Natural killer cell (primary cell): ENCODE data around the gene PEX6. TPM values are rescaled to one million over a fixed set of nuclear protein-coding genes. Genes with fewer than 3 reads are reported as not detected.

ENCODE experiments used
- ATAC-seq, 3 donors: fragments of 150-1000 bp in 2 of 3; fragments of 200-7000 bp in 1 of 3; cut with Tn5 transposase; 1 replicate in 1 of 3; 2 replicates in 2 of 3; pipeline ENCODE4 v1.10.0; 2021; ENCODE audit warnings: mild to moderate bottlenecking in 2 of 3, moderate library complexity in 2 of 3
- DNase-seq, 2 donors: peaks; one replicate each; pipeline versions ENCODE4 v3.0.0 to v3.0.0-alpha.2; 2013 to 2021; ENCODE audit warnings: mixed read lengths in 1 of 2
- H3K27ac ChIP-seq: one replicate; pipeline ENCODE4 v1.5.1; 2013; ENCODE audit warnings: mild to moderate bottlenecking, low read length
- H3K27me3 ChIP-seq: one replicate; pipeline ENCODE4 v1.6.1; 2013; ENCODE audit warnings: low read length; ENCODE audit not compliant: control insufficient read depth, insufficient read depth
- H3K36me3 ChIP-seq: one replicate; pipeline ENCODE4 v1.6.1; 2013; ENCODE audit warnings: low read length; ENCODE audit not compliant: control insufficient read depth, insufficient read depth
- H3K4me1 ChIP-seq: one replicate; pipeline ENCODE4 v1.6.1; 2013; ENCODE audit warnings: low read length; ENCODE audit not compliant: control insufficient read depth, insufficient read depth
- H3K4me3 ChIP-seq: one replicate; pipeline ENCODE4 v1.5.1; 2013; ENCODE audit warnings: low read length
- H3K9me3 ChIP-seq: one replicate; pipeline ENCODE4 v1.6.1; 2013; ENCODE audit warnings: low read length; ENCODE audit not compliant: control insufficient read depth, insufficient read depth
- H3K27ac Mint-ChIP-seq, 2 donors: one replicate each; pipeline ENCODE4 v1.8.0; 2022; ENCODE audit warnings: mild to moderate bottlenecking in 2 of 2, mixed read lengths in 2 of 2, moderate library complexity in 1 of 2
- H3K27me3 Mint-ChIP-seq, 2 donors: one replicate each; pipeline ENCODE4 v1.8.0; 2022; ENCODE audit warnings: low read depth in 2 of 2, mixed read lengths in 2 of 2
- H3K36me3 Mint-ChIP-seq: one replicate; pipeline ENCODE4 v1.8.0; 2022; ENCODE audit warnings: mixed read lengths
- H3K4me1 Mint-ChIP-seq, 2 donors: one replicate each; pipeline ENCODE4 v1.8.0; 2022; ENCODE audit warnings: mixed read lengths in 2 of 2
- H3K4me3 Mint-ChIP-seq: one replicate; pipeline ENCODE4 v1.8.0; 2022; ENCODE audit warnings: mild to moderate bottlenecking, moderate library complexity, mixed read lengths
- H3K9me3 Mint-ChIP-seq, 2 donors: one replicate each; pipeline ENCODE4 v1.8.0; 2022; ENCODE audit warnings: mixed read lengths in 2 of 2
- CTCF ChIP-seq: fragments of 200-600 bp; IDR thresholded peaks from one replicate; pipeline ENCODE4 v1.8.0; 2022; ENCODE audit warnings: antibody characterized with exemption
- WGBS: methylation state at CpG from one replicate; pipeline ENCODE4 v1.1.7; 2013; ENCODE audit warnings: missing lambda C conversion rate; ENCODE audit not compliant: insufficient coverage; 5-methylcytosine and 5-hydroxymethylcytosine counted together
- intact Hi-C: fragments of 100-400 bp; cut with micrococcal nuclease; formaldehyde crosslinking; loops from one replicate; pipeline ENCODE4 v1.14.2; 2022
- total RNA-seq, 4 donors: library from RNA; stranded (reverse); fragments of 120-200 nt in 1 of 4; gene quantifications; one replicate each; pipeline versions ENCODE4 v1.2.3 to v1.2.4, GENCODE V29; 2013 to 2022

Gene PEX6
- total RNA-seq, 3 donors from 2014 or later (not counting 1 experiment from before 2014, with no cell fraction given), result 8.2 to 13.6 (median 9.9) TPM

- Mint-ChIP-seq H3K4me3 (no peak overlapping the region), H3K27ac (no peak overlapping the region), H3K9me3 (no peaks in the 10 kb centered on the region), H3K4me1 (no peaks in the 10 kb centered on the region), H3K36me3 (no peaks in the 10 kb centered on the region), H3K27me3 (no peaks in the 10 kb centered on the region)
- Histone ChIP-seq H3K27me3 (no peaks in the 10 kb centered on the region), H3K4me1 (no peaks in the 10 kb centered on the region), H3K27ac (no peak overlapping the region), H3K4me3 (no peak overlapping the region), H3K36me3 (no peaks in the 10 kb centered on the region), H3K9me3 (no peaks in the 10 kb centered on the region)
- DNase-seq (no peak), ATAC-seq (no peak)
- WGBS, result 85% methylated on average over 6 of the region's 6 CpGs
- intact Hi-C loops, result no loop called here
- TF ChIP-seq CTCF, result no peak
Observed at GRCh38 chr6:42921801-42922200, 57.2 kb downstream of the PEX6 start.

GRCh38 chr6:42916288-42916687 is 62.7 kb downstream of the PEX6 start:
- no peak for DNase-seq
- H3K27me3 ChIP-seq, result no peaks in the 10 kb centered on the region
- H3K4me1 ChIP-seq, result no peaks in the 10 kb centered on the region
- no peak overlapping the region for H3K4me3 Mint-ChIP-seq
- 73% methylated on average over 1 of the region's 1 CpG for WGBS
- no peak for TF ChIP-seq CTCF
- H3K36me3 ChIP-seq, result no peaks in the 10 kb centered on the region
- H3K9me3 Mint-ChIP-seq, result no peaks in the 10 kb centered on the region
- no peak overlapping the region for H3K27ac ChIP-seq
- H3K36me3 Mint-ChIP-seq, result no peaks in the 10 kb centered on the region
- H3K27me3 Mint-ChIP-seq, result peaks cover 0 to 4% of the 10 kb centered on the region in 2 donors
- ATAC-seq, result no peak
- H3K4me3 ChIP-seq, result no peak overlapping the region
- H3K9me3 ChIP-seq, result no peaks in the 10 kb centered on the region
- no peak overlapping the region for H3K27ac Mint-ChIP-seq
- intact Hi-C loops, result no loop called here
- H3K4me1 Mint-ChIP-seq, result no peaks in the 10 kb centered on the region

- Mint-ChIP-seq H3K9me3 (no peaks in the 10 kb centered on the region), H3K27me3 (peaks cover 0 to 9% of the 10 kb centered on the region in 2 donors), H3K27ac (no peak within 1 kb of the TSS), H3K4me3 (no peak within 1 kb of the TSS), H3K4me1 (no peaks in the 10 kb centered on the region), H3K36me3 (no peaks in the 10 kb centered on the region)
- H3K4me3 ChIP-seq, result no peak within 1 kb of the TSS
- no peak for TF ChIP-seq CTCF
- intact Hi-C loops, result no loop called here
- H3K36me3 ChIP-seq, result no peaks in the 10 kb centered on the region
- no peaks in the 10 kb centered on the region for H3K27me3 ChIP-seq
- 27% methylated on average over 10 of the region's 10 CpGs for WGBS
- H3K27ac ChIP-seq, result no peak within 1 kb of the TSS
- DNase-seq, result no peak
- H3K9me3 ChIP-seq, result no peaks in the 10 kb centered on the region
- ATAC-seq, result no peak
- H3K4me1 ChIP-seq, result no peaks in the 10 kb centered on the region
Observed at GRCh38 chr6:42915732-42916131, 63.2 kb downstream of the PEX6 start, which contains the start of gene PTCRA. TSS of gene PTCRA (plus strand) at chr6:42916053. CDS start at chr6:42916070, 17 bp downstream.

GRCh38 chr6:42914546-42914945 is 64.4 kb downstream of the PEX6 start:
- no peak overlapping the region for H3K27ac ChIP-seq
- no peaks in the 10 kb centered on the region for H3K9me3 Mint-ChIP-seq
- no peaks in the 10 kb centered on the region for H3K36me3 ChIP-seq
- H3K4me3 Mint-ChIP-seq, result no peak overlapping the region
- H3K4me3 ChIP-seq, result no peak overlapping the region
- no peak for TF ChIP-seq CTCF
- H3K27ac Mint-ChIP-seq, result no peak overlapping the region
- no peak for ATAC-seq
- intact Hi-C loops, result no loop called here
- WGBS, result 87% methylated on average over 4 of the region's 4 CpGs
- H3K27me3 Mint-ChIP-seq, result peaks cover 0 to 9% of the 10 kb centered on the region in 2 donors
- H3K27me3 ChIP-seq, result no peaks in the 10 kb centered on the region
- no peaks in the 10 kb centered on the region for H3K36me3 Mint-ChIP-seq
- no peaks in the 10 kb centered on the region for H3K4me1 ChIP-seq
- H3K4me1 Mint-ChIP-seq, result no peaks in the 10 kb centered on the region
- no peak for DNase-seq
- H3K9me3 ChIP-seq, result no peaks in the 10 kb centered on the region
